Non-pigmented ciliary epithelial cell (primary cell): ENCODE measurements around the gene ATP5IF1.

Experiments used
- DNase-seq: peaks from one replicate; pipeline ENCODE4 v3.0.0-alpha.2; 2010; ENCODE audit warnings: low read depth

Gene ATP5IF1

DNA sequence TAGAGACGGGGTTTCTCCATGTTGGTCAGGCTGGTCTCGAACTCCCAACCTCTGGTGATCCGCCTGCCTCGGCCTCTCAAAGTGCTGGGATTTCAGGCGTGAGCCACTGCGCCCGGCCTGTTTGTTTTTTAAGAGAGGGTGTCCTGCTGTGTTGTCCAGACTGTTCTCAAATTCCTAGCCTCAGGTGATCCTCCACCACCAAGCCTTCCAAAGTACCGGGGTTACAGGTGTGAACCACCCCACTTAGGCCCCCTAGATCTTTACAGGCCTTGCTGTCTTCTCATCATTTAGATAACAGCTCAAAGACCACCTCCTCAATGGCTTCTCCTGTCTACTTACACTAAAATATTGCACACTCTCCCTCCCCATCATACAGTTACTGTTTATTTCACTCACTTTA is 29.7 kb downstream of the ATP5IF1 start:
- DNase-seq: no peak

DNA sequence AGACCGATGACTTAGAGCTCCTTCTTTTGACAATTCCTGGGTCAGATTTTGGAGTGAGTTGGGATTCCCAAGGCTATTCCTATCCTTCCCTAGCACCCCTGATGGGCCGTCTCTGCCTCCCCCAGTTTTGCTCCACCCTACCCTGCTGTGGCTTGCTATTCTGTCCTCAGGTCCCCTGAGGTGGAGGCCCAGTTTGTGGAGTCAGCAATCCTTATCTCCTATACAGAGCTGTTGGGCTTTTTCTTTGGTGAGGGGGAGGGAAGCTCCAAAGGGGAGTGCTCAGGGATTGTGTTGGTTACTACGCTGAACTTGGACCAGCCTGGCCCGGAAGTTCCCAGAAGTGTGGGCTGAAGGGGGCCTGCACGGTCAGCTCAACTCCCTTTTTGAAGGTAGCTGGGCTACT is 31.0 kb downstream of the ATP5IF1 start:
- no peak for DNase-seq

GRCh38 chr1:28267633-28268032 is 31.7 kb downstream of the ATP5IF1 start:
- DNase-seq: no peak

GRCh38 chr1:28269529-28269928 is 33.6 kb downstream of the ATP5IF1 start:
- DNase-seq: no peak

DNA sequence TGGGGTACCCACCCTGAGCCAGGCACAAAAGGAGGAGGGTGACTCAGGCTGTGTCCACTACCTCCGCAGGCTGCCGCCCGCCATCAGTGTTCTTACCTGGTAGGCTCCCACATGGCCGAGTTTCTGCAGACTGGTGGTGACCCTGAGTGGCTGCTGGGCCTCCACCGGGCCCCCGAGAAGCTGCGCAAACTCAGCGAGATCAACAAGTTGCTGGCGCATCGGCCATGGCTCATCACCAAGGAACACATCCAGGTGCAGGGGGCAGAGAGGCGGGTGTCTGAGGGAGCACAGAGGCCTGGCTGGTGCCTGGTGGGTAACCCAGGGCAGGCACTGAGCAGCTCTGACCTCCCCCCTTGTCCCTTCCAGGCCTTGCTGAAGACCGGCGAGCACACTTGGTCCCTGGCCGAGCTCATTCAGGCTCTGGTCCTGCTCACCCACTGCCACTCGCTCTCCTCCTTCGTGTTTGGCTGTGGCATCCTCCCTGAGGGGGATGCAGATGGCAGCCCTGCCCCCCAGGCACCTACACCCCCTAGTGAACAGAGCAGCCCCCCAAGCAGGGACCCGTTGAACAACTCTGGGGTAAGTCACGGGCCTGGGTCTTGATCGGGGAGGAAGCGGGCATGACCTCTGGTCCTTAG is 36.4 kb downstream of the ATP5IF1 start:
- no peak for DNase-seq

DNA sequence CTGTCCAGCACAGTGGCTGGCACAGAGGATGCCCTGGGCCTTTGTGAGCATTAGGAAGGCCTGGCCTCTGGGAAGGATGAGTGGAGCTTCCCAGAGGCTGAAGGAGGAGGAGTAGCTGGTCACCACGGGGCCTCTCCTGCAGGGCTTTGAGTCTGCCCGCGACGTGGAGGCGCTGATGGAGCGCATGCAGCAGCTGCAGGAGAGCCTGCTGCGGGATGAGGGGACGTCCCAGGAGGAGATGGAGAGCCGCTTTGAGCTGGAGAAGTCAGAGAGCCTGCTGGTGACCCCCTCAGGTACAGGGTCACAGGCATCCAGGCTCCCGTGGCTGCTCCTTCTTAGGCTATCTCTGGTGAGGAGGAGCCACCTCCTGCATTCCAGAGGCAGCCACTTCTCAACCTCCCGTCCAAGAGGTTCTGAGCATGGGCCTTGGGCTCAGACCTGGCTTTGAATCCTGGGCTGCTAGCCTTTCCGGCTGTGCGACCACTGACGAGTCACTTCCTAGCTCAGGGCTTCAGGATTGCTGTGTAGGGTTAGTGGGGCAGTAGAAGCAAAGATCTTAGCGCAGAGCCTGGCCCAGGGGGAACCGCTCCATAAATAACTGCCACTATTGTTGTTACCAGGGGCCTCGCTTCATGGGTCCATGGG is 37.4 kb downstream of the ATP5IF1 start:
- no peak for DNase-seq

DNA sequence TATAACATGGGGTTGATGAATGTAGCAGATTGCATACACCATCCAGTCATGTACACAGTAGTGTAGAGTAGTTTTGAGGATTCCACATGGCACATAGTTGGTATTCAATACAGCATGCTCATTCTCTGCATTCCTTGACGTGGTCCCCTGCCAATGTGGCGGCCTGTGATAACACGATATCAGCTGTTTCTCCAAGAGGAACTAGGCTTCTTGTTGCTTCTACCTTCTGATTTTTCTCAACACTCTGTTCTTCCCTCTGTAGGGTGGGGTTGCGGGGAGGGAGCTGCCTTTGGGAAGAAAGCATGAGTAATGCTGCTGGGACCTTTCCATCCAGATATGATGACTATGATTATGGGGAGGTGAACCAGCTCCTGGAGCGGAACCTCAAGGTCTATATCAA is 42.8 kb downstream of the ATP5IF1 start:
- DNase-seq: no peak

DNA sequence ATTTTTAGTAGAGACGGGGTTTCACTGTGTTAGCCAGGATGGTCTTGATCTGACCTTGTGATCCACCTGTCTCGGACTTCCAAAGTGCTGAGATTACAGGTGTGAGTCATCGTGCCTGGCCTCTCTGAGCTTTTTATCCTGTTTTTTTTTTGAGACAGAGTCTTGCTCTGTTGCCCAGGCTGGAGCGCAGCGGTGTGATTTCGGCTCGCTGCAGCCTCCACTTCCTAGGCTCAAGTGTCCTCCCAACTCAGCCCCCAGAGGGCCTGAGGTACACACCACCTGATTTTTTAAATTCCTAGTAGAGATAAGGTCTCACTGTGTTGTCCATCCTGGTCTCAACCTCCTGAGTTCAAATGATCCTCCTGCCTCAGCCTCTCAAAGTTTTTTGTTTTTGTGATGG is 43.8 kb downstream of the ATP5IF1 start:
- DNase-seq: no peak

DNA sequence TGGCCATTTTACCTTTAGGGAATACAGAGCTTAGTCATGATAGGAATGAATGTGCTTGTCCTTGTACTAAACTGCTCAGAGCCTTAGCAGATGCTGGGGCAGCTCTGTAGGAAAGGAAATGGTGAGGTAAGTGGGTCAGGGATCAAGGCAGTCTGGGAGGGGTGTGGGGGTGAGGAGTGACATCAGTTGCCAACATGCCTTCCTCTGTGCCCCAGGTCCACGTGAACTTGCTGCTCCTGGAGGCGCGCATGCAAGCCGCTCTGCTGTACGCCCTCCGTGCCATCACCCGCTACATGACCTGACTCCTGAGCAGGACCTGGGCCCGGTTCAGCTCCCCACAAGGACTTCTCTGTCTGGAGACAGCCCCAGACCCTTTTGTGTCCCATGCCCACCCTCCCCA is 44.6 kb downstream of the ATP5IF1 start:
- no peak for DNase-seq

DNA sequence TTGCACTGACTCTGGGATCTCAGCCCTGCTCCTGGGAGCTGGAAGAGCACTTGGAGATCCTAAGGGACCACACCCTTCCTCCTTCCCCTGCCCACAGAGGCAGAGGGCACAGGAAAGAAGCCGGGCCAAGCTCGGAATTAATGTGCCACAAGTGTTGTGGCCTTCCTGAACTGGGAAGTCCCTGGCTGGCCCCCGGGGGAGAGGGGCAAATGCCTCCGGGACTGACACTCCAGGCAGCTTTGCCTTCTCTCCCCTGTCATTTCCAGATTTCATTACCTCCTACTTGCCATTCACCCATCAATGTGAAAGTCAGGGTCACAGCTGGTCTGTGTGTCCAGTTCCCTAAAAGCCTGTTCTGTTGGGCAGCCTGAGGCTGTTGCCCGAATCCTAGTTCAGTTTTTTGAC is 45.1 kb downstream of the ATP5IF1 start:
- no peak for DNase-seq

DNA sequence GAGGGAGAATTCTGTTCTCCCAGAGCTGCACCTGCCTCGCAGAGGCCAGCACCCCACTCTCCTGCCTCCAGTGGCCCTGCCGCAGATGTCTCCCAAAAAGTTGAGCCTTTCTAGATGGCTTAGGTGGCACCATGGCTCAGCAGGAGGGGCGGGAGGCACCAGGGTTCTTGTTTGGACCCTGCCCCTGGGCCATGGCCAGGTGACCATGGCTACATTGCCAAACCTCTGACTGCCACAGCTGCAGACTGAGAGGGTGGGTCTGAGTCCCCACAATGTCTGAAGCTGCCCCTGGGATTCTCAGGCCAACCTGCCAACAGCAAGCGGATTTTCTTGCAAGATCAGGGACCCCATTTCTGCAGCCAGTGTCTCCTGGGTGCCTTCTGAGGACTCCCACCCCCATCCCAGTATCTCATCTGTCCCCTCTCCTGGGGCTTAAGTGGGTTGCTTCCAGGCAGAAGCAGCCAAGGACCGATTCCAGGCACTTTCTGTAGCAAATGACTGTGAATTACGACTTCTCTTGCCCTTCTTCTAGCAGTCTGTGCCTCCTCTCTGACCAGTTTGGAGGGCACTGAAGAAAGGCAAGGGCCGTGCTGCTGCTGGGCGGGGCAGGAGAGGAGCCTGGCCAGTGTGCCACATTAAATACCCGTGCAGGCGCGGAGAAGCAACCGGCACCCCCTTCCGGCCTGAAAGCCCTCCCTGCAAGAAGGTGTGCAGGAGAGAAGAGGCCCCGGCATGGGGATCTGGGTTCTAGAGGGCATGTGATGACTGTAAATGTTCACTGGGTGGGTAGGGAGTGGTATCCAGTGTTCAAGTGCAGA is 45.9 kb downstream of the ATP5IF1 start:
- no peak for DNase-seq

DNA sequence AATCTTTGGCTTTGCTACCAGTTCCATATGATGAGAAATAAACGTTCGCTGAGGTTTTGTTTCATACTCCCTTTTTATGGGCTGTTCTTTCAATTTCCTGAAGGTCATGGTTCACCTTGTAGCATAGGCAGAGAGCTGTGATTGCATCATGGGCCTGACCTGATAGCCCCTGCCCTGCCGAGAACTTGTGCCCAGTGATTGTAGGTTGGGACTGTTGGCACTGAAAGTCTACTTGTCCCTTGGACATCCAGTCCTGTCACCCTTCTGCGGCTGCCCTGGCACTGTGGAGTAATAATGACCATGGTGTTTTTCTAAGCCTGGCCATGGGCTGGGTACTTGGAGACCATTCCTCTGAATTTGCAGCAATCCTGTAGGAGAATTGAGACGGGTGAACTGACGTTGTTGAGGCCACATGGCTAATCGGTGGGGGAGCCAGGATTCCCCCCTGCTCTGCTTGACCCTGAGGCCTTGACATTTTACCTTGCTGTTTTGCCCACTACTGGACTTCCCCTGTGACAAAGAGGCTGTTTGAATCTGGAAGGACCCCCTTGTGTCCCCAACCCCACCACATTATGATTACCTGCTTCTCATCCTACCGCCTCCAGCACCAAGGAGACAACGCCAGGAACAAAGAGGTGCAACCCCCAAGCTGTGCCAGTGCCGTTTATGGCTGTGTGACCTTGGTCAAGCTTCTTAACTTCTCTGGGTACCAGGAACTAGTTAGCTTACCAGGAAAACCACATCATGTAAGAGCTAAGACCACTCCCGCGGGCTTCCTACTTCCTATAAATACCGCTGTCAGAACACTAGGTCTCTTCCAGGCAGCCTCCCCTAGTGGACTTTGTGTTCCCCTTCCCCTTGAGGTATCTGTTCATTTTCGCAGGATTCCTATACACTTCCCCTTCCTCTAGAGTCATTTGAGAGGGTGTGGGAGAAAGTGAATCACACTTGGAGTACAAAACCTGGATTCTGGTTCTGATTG is 46.8 kb downstream of the ATP5IF1 start:
- DNase-seq: no peak

DNA sequence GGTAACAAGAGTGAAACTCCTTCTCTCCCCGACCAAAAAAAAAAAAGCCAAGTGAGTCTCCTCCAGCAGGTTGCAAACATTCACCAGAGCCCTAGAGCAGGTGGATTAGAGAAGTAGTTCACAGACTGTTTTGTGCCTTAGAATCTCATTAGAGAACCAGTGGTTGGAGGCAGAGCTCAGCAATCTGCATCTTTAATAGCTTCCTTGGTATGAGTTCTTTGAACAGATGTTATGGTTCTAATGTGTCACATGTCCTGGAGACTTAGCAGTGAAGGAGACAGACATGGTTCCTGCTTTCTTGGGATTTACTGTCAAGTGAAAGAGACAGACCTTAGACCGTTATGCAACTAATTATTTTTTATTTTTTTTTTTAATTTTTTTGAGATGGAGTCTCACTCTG is 50.2 kb downstream of the ATP5IF1 start:
- DNase-seq: no peak
